H9 (cell line): ENCODE results near the gene PPARA. TPM values are rescaled to one million over a fixed set of nuclear protein-coding genes. Genes with fewer than 3 reads are reported as not detected.

Experiments used
- DNase-seq: peaks from one replicate; pipeline ENCODE4 v3.0.0-alpha.2; 2017
- H2AFZ ChIP-seq: one replicate; pipeline ENCODE4 v1.6.1; 2013; ENCODE audit warnings: mild to moderate bottlenecking, low read length, control low read depth, moderate library complexity
- H2AK5ac ChIP-seq: 2 replicates; pipeline ENCODE4 v1.6.1; 2013; ENCODE audit warnings: low read length, control low read depth, mixed read lengths; ENCODE audit not compliant: insufficient read length
- H2BK120ac ChIP-seq: one replicate; pipeline ENCODE4 v1.6.1; 2013; ENCODE audit warnings: low read depth, mild to moderate bottlenecking, low read length, control low read depth, inconsistent platforms; ENCODE audit not compliant: poor library complexity, severe bottlenecking
- H2BK12ac ChIP-seq: 2 replicates; pipeline ENCODE4 v1.6.1; 2013; ENCODE audit warnings: low read length, control low read depth, mixed read lengths, low read depth; ENCODE audit not compliant: insufficient read length
- H2BK15ac ChIP-seq: 2 replicates; pipeline ENCODE4 v1.6.1; 2013; ENCODE audit warnings: low read depth, low read length, control low read depth
- H2BK20ac ChIP-seq: one replicate; pipeline ENCODE4 v1.6.1; 2013; ENCODE audit warnings: low read depth, mild to moderate bottlenecking, low read length, control low read depth, inconsistent platforms; ENCODE audit not compliant: poor library complexity, severe bottlenecking
- H2BK5ac ChIP-seq: 2 replicates; pipeline ENCODE4 v1.6.1; 2013; ENCODE audit warnings: low read length, control low read depth, mixed read lengths; ENCODE audit not compliant: insufficient read length
- H3K14ac ChIP-seq: 2 replicates; pipeline ENCODE4 v1.6.1; 2013; ENCODE audit warnings: low read length, control low read depth; ENCODE audit not compliant: insufficient read depth
- H3K18ac ChIP-seq: 2 replicates; pipeline ENCODE4 v1.6.1; 2013; ENCODE audit warnings: low read depth, mild to moderate bottlenecking, mixed read lengths, low read length, control low read depth; ENCODE audit not compliant: insufficient read length
- H3K23ac ChIP-seq: 2 replicates; pipeline ENCODE4 v1.6.1; 2013; ENCODE audit warnings: low read length, control low read depth, mixed read lengths, low read depth; ENCODE audit not compliant: insufficient read length
- H3K23me2 ChIP-seq: 2 replicates; pipeline ENCODE4 v1.6.1; 2013; ENCODE audit warnings: low read depth, mild to moderate bottlenecking, mixed read lengths, low read length, control low read depth; ENCODE audit not compliant: insufficient read length, poor library complexity, severe bottlenecking
- H3K27ac ChIP-seq: 2 replicates; pipeline ENCODE4 v1.5.1; 2013; ENCODE audit warnings: low read length, control low read depth, mixed read lengths, low read depth; ENCODE audit not compliant: insufficient read length
- H3K27me3 ChIP-seq: 2 replicates; pipeline ENCODE4 v1.6.1; 2013; ENCODE audit warnings: low read length, control low read depth, inconsistent platforms; ENCODE audit not compliant: insufficient read depth
- H3K4ac ChIP-seq: 2 replicates; pipeline ENCODE4 v1.6.1; 2013; ENCODE audit warnings: low read depth, mild to moderate bottlenecking, control low read depth, inconsistent platforms, low read length, moderate library complexity
- H3K4me1 ChIP-seq: 2 replicates; pipeline ENCODE4 v1.6.1; 2013; ENCODE audit warnings: low read length, control low read depth, inconsistent platforms; ENCODE audit not compliant: insufficient read depth
- H3K4me2 ChIP-seq: 2 replicates; pipeline ENCODE4 v1.6.1; 2013; ENCODE audit warnings: low read length, control low read depth, mixed read lengths; ENCODE audit not compliant: insufficient read length, insufficient read depth
- H3K56ac ChIP-seq: 2 replicates; pipeline ENCODE4 v1.6.1; 2013; ENCODE audit warnings: low read depth, mild to moderate bottlenecking, mixed read lengths, low read length, control low read depth; ENCODE audit not compliant: insufficient read length
- H3K79me1 ChIP-seq: 2 replicates; pipeline ENCODE4 v1.6.1; 2013; ENCODE audit warnings: low read depth, mild to moderate bottlenecking, moderate library complexity, low read length, control low read depth, inconsistent platforms; ENCODE audit not compliant: insufficient read depth, poor library complexity, severe bottlenecking
- H3K79me2 ChIP-seq: 2 replicates; pipeline ENCODE4 v1.6.1; 2013; ENCODE audit warnings: low read length, control low read depth, inconsistent platforms; ENCODE audit not compliant: insufficient read depth
- H3K9ac ChIP-seq: 2 replicates; pipeline ENCODE4 v1.6.1; 2013; ENCODE audit warnings: low read length, control low read depth, mixed read lengths; ENCODE audit not compliant: insufficient read length; ENCODE audit errors: extremely low read depth
- H3K9me3 ChIP-seq: one replicate; pipeline ENCODE4 v1.6.1; 2013; ENCODE audit warnings: low read depth, low read length, inconsistent platforms; ENCODE audit not compliant: control insufficient read depth
- H3T11ph ChIP-seq: one replicate; pipeline ENCODE4 v1.6.1; 2013; ENCODE audit warnings: mild to moderate bottlenecking, low read length, control low read depth, inconsistent platforms
- H4K20me1 ChIP-seq: one replicate; pipeline ENCODE4 v1.6.1; 2013; ENCODE audit not compliant: control insufficient read depth, insufficient read length, insufficient read depth
- H4K5ac ChIP-seq: 2 replicates; pipeline ENCODE4 v1.6.1; 2013; ENCODE audit warnings: low read depth, mild to moderate bottlenecking, mixed read lengths, low read length, control low read depth; ENCODE audit not compliant: insufficient read length
- H4K8ac ChIP-seq: replicated peaks from 2 replicates; pipeline ENCODE4 v1.6.1; 2013; ENCODE audit warnings: low read length, control low read depth, mixed read lengths, low read depth; ENCODE audit not compliant: insufficient read length
- H4K91ac ChIP-seq: 2 replicates; pipeline ENCODE4 v1.6.1; 2013; ENCODE audit warnings: low read depth, mild to moderate bottlenecking, moderate library complexity, mixed read lengths, low read length, control low read depth; ENCODE audit not compliant: insufficient read length
- H3K27ac Mint-ChIP-seq, 3 experiments: 2 replicates in 2 of 3; 3 replicates in 1 of 3; pipeline ENCODE4 v1.8.0; 2020 to 2021; ENCODE audit warnings: mixed read lengths in 3 of 3, mild to moderate bottlenecking in 1 of 3, moderate library complexity in 1 of 3
- H3K27me3 Mint-ChIP-seq: 2 replicates; pipeline ENCODE4 v1.8.0; 2021; ENCODE audit warnings: low read depth, mild to moderate bottlenecking, moderate library complexity, mixed read lengths
- H3K36me3 Mint-ChIP-seq, 3 experiments: 2 replicates in 2 of 3; 3 replicates in 1 of 3; pipeline ENCODE4 v1.8.0; 2020 to 2021; ENCODE audit warnings: low read depth in 3 of 3, mixed read lengths in 3 of 3; ENCODE audit not compliant: insufficient read depth in 1 of 3
- H3K4me1 Mint-ChIP-seq, 2 experiments: 2 replicates each; pipeline ENCODE4 v1.8.0; 2020; ENCODE audit warnings: mixed read lengths in 2 of 2
- H3K4me3 Mint-ChIP-seq, 2 experiments: 2 replicates in 1 of 2; 3 replicates in 1 of 2; pipeline ENCODE4 v1.8.0; 2020 to 2021; ENCODE audit warnings: mild to moderate bottlenecking in 2 of 2, mixed read lengths in 2 of 2, moderate library complexity in 1 of 2
- H3K9me3 Mint-ChIP-seq, 2 experiments: 2 replicates in 1 of 2; 3 replicates in 1 of 2; pipeline ENCODE4 v1.8.0; 2020; ENCODE audit warnings: mild to moderate bottlenecking in 2 of 2, mixed read lengths in 2 of 2, moderate library complexity in 1 of 2
- WGBS: extraction: QIAGEN DNeasy Blood & Tissue Kit; methylation state at CpG from one replicate; pipeline ENCODE4 v1.1.7; 2013; ENCODE audit warnings: missing lambda C conversion rate, low lambda C conversion rate, mixed read lengths; ENCODE audit not compliant: insufficient read length; ENCODE audit errors: extremely low coverage; 5-methylcytosine and 5-hydroxymethylcytosine counted together
- total RNA-seq: library from RNA; stranded (reverse); gene quantifications from 2 replicates; pipeline ENCODE4 v1.2.1, GENCODE V29; 2021
- TF ChIP-seq, protein P1 (sequence below): fragments of 200-600 bp; sonication (generic); conservative IDR thresholded peaks from 3 replicates; pipeline ENCODE4 v1.8.0; 2021; ENCODE audit warnings: antibody characterized with exemption, mild to moderate bottlenecking

Gene PPARA
- total RNA-seq, 1 experiment from 2014 or later, result 7.3 TPM

DNA sequence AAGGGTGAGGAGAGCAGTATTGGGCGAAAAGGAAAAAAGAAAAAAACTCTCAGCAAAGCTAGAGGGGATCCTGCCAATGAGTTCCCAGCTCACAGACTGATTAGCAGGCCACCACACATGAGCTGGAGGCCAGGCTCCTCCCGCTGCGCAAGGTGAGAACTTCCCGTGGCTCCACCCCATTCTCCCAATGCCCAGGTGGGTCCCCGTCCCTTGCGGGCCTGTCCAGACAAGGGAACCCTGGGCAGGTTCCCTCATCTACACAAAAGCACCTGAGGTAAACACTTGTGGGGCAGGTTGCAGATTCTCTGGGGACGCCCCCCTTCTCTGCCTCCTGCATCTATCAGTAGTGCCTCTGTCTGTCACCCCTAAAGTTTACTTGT is 53.3 kb downstream of the PPARA start:
- H4K8ac ChIP-seq, result no peak overlapping the region
- no peak overlapping the region for H2BK5ac ChIP-seq
- no peak overlapping the region for H3K4ac ChIP-seq
- Mint-ChIP-seq H3K27ac (no peak overlapping the region), H3K36me3 (peaks cover 6 to 24% (median 12%) of the 10 kb centered on the region in 3 experiments; a peak in 6 of 7 replicates), H3K27me3 (no peaks in the 10 kb centered on the region; the same call in 1 of the 2 replicates), H3K4me1 (peaks cover 21 to 29% of the 10 kb centered on the region in 2 experiments), H3K4me3 (no peak overlapping the region), H3K9me3 (peaks cover 7 to 12% of the 10 kb centered on the region in 2 experiments)
- no peaks in the 10 kb centered on the region for H3K9me3 ChIP-seq
- no peak overlapping the region for H4K91ac ChIP-seq
- WGBS, result no CpG with 5 or more reads among the region's 7 CpGs
- no peak overlapping the region for H2BK120ac ChIP-seq
- H3T11ph ChIP-seq, result no peak overlapping the region
- H3K4me1 ChIP-seq, result peaks cover 3% of the 10 kb centered on the region; the same call in 1 of the 2 replicates
- no peaks in the 10 kb centered on the region for H3K79me2 ChIP-seq
- H2AK5ac ChIP-seq, result no peak overlapping the region
- H3K9ac ChIP-seq, result no peak overlapping the region
- H2BK20ac ChIP-seq, result no peak overlapping the region
- H3K27me3 ChIP-seq, result no peaks in the 10 kb centered on the region
- no peak overlapping the region for H4K5ac ChIP-seq
- H3K56ac ChIP-seq, result no peak overlapping the region
- H4K20me1 ChIP-seq, result no peaks in the 10 kb centered on the region
- H3K4me2 ChIP-seq, result no peak overlapping the region
- H3K79me1 ChIP-seq, result no peaks in the 10 kb centered on the region
- no peak overlapping the region for H2AFZ ChIP-seq
- H3K18ac ChIP-seq, result no peak overlapping the region
- no peak overlapping the region for H3K14ac ChIP-seq
- H3K27ac ChIP-seq, result no peak overlapping the region
- H2BK15ac ChIP-seq, result no peak overlapping the region
- TF ChIP-seq, protein P1, sequence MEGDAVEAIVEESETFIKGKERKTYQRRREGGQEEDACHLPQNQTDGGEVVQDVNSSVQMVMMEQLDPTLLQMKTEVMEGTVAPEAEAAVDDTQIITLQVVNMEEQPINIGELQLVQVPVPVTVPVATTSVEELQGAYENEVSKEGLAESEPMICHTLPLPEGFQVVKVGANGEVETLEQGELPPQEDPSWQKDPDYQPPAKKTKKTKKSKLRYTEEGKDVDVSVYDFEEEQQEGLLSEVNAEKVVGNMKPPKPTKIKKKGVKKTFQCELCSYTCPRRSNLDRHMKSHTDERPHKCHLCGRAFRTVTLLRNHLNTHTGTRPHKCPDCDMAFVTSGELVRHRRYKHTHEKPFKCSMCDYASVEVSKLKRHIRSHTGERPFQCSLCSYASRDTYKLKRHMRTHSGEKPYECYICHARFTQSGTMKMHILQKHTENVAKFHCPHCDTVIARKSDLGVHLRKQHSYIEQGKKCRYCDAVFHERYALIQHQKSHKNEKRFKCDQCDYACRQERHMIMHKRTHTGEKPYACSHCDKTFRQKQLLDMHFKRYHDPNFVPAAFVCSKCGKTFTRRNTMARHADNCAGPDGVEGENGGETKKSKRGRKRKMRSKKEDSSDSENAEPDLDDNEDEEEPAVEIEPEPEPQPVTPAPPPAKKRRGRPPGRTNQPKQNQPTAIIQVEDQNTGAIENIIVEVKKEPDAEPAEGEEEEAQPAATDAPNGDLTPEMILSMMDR, result no peak
- no peak overlapping the region for H2BK12ac ChIP-seq
- no peak overlapping the region for H3K23ac ChIP-seq
- DNase-seq, result no peak
- no peaks in the 10 kb centered on the region for H3K23me2 ChIP-seq
